T-helper 2 cell treated with Interferon-gamma antibody and Interleukin-4, amounts not matched to agents 100 ng/mL and 5 ng/mL, for 36 hours (primary cell): Measurements from ENCODE around the gene AHRR. TPM values are rescaled to one million over a fixed set of nuclear protein-coding genes. Genes with fewer than 3 reads are reported as not detected.

Source experiments
- intact Hi-C: fragments of 100-400 bp; cut with micrococcal nuclease; formaldehyde crosslinking; loops from one replicate; pipeline ENCODE4 v1.15.1; 2023
- total RNA-seq: library from RNA; stranded (reverse); gene quantifications from 2 replicates; pipeline ENCODE4 v1.2.3, GENCODE V29; 2022

AHRR gene
- total RNA-seq, 1 donor from 2014 or later = 39.4 TPM

DNA sequence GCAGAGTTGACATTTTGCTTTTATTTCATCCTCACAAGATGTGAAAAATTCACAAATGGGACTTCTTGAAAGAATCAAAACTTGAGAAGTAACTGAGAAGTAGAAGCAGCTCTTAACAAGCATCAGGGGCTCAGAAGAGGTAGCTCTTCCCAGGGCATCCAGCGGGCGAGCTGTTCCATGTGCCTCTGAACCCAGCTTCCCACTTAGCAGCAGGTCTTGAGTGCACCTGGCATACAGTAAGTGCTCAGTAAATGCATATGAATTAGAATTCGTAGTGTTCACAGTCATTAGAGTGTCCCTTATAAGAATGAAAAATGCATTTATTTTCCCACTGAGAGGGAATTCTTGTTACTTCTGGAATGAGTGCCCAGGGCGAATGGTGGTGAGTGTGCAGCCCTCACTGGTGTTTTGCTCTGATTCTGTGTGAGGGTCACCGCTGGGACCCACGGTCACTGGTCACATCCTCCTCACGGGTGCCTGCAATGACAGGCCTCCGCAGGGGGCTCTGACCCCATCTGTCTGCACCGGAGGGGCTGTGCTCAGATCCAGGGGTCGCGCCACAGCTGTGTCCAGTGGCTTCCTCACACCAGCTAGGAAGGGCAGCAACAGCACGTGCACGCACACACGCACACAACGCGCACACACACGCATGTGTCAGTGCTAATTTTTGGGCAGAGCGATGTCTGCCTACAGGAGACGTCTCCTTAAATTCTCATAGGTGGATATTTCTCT lies 148.4 kb downstream of the AHRR start:
- intact Hi-C loops = loop anchor here (5.0 kb wide), 1 partner anchor 72 kb away; no protein-coding TSS in a partner anchor

- intact Hi-C loops = loop anchor here (5.0 kb wide), 1 partner anchor 71 kb away; no protein-coding TSS in a partner anchor
Measured at GRCh38 chr5:470961-471749, 149.6 kb downstream of the AHRR start.

DNA sequence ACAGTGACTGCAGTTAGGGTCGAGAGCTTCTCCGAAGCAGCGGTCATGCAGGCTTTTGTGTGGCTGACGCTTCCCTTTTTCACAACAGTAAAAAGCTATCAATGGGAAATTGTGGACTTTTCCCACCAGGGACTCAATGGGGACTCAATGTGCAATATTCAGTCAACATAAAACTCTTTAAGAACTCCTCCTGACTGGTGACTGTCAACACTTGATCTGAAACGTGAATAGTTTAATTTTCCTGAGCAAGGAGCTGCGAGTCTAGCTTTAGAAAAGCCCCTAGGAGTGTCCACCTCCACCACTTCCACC lies 150.2 kb downstream of the AHRR start:
- intact Hi-C loops = loop anchor here (1.0 to 5.0 kb wide), 3 partner anchors 25 to 141 kb away; partner anchors contain the start of gene CEP72

GRCh38 chr5:472076-472655 lies 150.7 kb downstream of the AHRR start:
- intact Hi-C loops = loop anchor here (1.0 to 5.0 kb wide), 3 partner anchors 25 to 140 kb away; partner anchors contain the start of gene CEP72

DNA sequence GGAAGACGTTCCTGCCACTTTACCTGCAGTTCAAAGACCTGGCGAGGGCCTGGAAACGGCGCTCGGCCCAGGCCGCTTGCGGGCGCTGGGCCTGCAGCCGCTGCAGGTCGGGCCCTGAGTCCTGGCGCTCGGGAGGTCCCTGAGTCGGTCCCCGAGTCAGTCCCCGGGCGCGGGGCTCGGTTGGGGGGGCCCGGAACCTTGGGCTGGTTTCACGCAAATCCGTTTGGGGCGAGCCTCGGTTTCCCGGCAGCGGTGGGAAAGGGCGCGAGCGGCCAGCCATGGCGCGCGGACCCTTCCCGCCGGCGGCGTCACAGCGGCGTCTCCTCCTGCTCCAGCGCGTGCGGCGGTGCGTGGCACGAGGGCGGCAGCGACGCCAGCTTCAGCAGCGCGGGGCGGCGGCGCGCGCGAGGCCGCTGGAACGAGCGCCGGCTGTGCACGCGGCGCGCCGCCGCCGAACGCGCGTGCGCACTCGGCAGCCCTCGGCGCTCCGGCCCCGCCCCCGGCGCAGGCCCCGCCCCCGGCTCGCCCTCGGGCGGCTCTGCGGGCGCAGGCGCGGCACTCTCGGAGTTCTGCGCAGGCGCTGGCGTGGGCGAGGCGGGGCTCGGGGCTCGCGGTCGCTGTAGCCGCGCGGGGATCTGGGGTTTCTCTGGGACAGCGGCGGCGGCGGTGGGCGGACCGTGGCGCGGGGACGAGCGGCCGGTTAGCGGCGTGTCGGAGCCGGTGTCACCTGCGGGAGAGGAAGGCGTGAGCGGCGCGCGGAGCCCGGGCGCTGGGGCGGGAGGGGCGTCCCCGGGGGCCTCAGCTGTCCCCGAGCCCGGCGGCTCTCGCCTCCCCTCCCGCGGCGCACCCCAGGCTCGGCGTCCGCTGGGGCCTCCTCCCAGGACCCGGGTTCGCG lies 151.4 kb downstream of the AHRR start:
- intact Hi-C loops = loop anchor here (1.0 to 5.0 kb wide), 3 partner anchors 26 to 139 kb away; partner anchors contain the start of gene CEP72

DNA sequence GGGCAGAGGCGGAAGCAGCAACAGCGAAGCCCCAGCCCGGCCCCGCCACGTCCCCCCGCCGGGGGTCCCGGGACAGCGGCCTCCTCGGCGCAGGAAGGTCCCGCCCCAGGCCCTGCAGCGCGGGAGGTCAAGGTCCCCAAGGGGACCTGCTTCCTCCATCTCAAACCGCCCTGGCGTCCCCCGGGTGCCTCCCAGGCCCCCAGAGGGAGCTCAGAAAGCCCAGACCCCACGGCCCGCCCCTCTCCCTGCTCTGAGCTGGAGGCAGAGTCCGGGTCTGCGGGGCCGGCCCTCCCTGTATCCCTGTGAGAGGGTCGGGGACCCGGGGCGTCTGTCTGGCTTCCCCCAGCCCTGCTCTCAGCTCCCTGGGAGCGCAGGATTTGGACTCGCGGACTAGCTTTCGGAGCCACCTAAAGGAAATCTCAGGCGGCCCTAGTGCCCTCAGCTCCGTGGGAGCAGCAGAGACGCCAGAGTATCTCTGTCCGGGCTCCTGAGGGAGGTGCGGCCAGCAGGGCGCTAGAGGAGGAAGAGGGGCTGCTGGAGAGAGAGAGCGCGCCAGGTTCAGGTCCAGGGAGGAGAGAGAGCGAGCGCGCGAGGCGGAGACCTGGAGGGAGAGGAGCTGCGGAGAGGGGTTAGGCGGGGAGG lies 152.2 kb downstream of the AHRR start:
- intact Hi-C loops = loop anchor here (2.0 to 5.0 kb wide), 2 partner anchors 27 to 69 kb away; no protein-coding TSS in a partner anchor

GRCh38 chr5:474232-474839 lies 152.8 kb downstream of the AHRR start:
- intact Hi-C loops = loop anchor here (5.0 kb wide), 1 partner anchor 68 kb away; no protein-coding TSS in a partner anchor

DNA sequence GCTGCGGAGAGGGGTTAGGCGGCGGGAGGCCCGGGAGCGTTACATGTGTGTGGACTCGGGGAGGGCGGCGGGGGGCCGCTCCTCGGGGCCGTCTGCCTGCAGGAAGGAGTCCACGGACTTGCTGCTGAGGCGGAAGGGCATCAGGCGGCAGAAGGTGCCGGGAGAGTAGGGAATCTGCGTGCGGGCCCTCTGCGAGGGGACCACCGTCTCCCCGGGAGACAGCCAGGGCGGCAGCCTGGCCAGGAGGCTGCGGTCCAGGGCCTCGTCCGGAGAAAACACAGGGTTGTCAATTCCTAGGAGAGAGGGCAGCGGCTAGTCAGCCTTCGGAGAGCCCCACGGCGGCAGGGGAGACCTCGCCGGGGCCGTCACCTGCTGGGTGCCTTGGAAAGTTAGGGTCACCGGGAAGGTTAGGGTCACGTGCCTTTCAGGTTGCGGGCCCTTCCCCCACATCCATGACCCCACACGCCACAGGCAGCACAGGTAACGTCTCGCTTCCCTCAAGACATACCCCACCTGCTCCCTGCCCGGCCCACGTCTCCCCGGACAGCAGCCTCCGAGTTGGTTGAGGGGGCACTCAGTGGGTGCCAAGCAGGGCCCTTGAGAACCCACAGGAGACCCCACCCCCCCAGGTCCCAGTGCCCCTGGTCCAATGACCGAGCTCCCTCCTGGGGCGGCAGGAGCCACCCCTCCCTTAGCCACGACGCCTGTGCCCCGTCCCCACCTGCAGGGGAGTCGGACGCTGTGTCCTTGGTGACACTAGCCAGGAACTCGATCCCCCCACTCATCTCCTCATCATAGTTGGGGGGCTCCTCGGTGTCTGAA lies 153.5 kb downstream of the AHRR start:
- intact Hi-C loops = loop anchor here (5.0 kb wide), 1 partner anchor 67 kb away; no protein-coding TSS in a partner anchor

GRCh38 chr5:475704-476101 lies 154.2 kb downstream of the AHRR start:
- intact Hi-C loops = no loop called here

DNA sequence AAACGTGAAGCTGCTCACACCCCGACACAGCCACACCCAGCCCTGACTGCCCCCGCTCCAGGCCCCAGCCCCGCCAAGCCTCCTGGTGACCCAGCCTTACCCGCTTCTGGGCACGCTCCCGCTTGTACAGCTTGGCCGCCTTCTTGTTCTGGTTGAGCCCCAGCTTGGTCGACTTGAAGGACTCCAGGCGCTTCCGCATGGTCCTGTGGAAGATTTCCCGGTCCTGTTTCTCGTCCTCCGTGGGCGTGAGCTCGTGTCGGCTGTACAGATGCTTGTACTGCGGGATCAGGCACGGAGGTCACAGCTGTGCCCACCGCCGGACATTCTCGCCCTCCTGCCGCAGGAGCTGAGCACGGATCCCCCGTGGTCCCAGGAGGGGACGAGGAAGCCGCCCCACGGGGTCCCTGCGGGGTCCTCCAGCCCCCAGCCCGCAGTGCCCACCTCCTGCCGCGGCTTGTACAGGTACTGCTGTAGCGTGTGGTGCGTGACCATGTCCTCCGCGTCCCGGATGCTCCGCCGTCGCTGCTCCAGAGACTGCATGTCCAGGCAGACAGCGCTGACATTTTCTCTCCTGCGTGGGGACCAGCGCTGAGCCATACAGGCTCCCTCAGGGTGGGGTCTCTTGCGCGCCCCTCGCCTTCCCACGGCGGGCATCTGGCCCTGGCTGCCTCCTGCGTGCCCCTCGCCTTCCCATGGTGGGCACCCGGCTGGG lies 154.7 kb downstream of the AHRR start:
- intact Hi-C loops = no loop called here

GRCh38 chr5:476814-477175 lies 155.3 kb downstream of the AHRR start:
- intact Hi-C loops = no loop called here

GRCh38 chr5:477247-477646 lies 155.7 kb downstream of the AHRR start:
- intact Hi-C loops = no loop called here

GRCh38 chr5:477871-478270 lies 156.4 kb downstream of the AHRR start:
- intact Hi-C loops = no loop called here

GRCh38 chr5:478369-478981 lies 157.0 kb downstream of the AHRR start:
- intact Hi-C loops = no loop called here

- intact Hi-C loops = no loop called here
Measured at GRCh38 chr5:478982-479535, 157.5 kb downstream of the AHRR start.

DNA sequence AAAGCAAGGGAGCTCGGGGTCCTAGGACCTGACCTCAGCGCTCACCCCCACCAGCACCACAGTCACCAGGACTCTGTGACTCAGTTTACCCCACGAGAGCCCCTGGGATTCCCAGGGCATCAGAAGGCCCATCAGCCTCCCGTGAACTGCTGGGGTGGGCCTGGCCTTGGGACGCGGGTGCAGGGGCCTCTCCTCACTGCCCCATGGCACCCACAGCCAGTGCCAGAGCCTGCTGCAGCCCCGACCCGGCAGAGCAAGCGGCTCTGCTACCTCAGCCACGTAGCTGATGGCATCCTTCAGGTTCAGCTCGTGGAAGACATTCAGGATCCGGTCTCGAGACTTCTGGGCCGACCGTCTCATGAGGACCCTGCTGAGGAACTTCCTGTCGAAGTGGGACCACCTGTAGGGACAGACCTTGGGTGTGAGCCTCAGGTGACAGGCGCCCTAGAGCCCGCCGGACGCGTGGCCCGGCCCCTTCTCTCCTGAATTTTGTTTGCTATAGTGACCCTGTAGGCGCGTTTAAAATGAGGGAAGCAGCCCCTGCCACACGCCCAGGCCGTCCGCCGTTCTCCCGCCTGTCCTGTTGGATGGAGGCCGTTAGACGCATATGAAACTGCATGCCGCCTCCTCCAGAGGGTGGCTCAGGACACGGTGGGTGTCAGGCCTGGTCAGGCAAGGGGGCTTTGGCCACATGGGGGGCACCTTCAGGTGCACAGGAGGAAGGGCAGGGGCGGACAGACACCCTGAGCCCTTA lies 158.2 kb downstream of the AHRR start:
- intact Hi-C loops = no loop called here

GRCh38 chr5:481347-481746 lies 159.8 kb downstream of the AHRR start:
- intact Hi-C loops = no loop called here
